Measurements from ENCODE around the gene MAGI2.

GRCh38 chr7:78441737-78442136 is 1011.7 kb downstream of the MAGI2 start:
- TF ChIP-seq POLR2A (IDR thresholded peaks at IDR 0.05) (no peak), POLR2AphosphoS5 (IDR thresholded peaks at IDR 0.05) (no peak)
- TF ChIP-seq, protein P1, sequence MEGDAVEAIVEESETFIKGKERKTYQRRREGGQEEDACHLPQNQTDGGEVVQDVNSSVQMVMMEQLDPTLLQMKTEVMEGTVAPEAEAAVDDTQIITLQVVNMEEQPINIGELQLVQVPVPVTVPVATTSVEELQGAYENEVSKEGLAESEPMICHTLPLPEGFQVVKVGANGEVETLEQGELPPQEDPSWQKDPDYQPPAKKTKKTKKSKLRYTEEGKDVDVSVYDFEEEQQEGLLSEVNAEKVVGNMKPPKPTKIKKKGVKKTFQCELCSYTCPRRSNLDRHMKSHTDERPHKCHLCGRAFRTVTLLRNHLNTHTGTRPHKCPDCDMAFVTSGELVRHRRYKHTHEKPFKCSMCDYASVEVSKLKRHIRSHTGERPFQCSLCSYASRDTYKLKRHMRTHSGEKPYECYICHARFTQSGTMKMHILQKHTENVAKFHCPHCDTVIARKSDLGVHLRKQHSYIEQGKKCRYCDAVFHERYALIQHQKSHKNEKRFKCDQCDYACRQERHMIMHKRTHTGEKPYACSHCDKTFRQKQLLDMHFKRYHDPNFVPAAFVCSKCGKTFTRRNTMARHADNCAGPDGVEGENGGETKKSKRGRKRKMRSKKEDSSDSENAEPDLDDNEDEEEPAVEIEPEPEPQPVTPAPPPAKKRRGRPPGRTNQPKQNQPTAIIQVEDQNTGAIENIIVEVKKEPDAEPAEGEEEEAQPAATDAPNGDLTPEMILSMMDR (IDR thresholded peaks at IDR 0.05): no peak

All from breast epithelium (tissue), 3 donors.